Measurements from ENCODE around the gene NUP42. TPM values are rescaled to one million over a fixed set of nuclear protein-coding genes. Genes with fewer than 3 reads are reported as not detected.
A peak's percentile ranks its signal among the peaks of the same experiment; 100 is the strongest.

NUP42 gene, protein sequence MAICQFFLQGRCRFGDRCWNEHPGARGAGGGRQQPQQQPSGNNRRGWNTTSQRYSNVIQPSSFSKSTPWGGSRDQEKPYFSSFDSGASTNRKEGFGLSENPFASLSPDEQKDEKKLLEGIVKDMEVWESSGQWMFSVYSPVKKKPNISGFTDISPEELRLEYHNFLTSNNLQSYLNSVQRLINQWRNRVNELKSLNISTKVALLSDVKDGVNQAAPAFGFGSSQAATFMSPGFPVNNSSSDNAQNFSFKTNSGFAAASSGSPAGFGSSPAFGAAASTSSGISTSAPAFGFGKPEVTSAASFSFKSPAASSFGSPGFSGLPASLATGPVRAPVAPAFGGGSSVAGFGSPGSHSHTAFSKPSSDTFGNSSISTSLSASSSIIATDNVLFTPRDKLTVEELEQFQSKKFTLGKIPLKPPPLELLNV
- 10 to 100 TPM; 27.6 to 47.0 (median 38.3) TPM for total RNA-seq

DNA sequence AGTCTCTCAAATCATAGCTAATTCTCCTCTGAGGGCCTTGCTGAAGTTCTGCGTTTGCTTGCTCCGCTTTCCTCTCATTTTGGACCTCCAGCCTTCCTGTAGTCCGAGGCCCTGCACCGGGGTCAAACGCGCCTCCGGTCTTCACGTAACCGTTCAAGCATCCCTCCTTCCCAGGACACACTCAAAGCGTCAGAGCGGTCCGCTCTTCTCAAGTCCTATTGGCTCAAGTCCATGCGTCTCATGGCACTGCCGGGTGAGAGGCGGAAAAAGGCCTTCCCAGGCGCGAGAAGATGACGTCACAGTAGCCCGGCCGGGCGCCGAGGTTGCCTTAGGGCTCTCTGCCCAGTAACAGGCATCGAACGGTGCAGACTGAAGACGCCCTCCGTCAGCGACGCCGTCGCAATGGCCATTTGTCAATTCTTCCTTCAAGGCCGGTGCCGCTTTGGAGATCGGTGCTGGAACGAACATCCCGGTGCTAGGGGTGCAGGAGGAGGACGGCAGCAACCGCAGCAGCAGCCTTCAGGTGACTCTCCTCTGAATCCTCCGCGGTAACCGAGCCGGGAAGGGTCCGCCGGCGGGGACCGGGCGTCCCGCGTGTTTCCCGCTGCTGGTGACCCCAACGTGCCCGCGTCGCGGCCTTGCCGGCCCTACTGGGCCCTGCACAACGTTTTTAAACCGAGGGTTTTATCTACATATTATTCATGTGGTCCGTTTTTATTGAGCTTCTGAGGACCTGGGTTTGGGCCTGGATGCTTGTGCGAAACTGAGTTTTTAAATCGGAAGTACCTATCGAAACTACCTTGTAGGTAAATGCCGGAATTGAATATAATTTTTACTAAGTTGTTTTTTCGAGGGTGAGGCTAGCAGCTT, at the start of gene NUP42:
TSS of gene NUP42 (plus strand) at position 365 of the 870 bp plus-strand sequence. CDS start at position 403, 38 bp downstream.
- Histone ChIP-seq H3K4me1 (peaks cover 8 to 30% (median 16%) of the 10 kb centered on the region in 4 donors), H3K36me3 (peaks cover 0 to 16% (median 8%) of the 10 kb centered on the region in 4 donors), H3K27ac (peak within 1 kb of the TSS; percentile 96 to 97 (median 96)), H3K4me3 (peak within 1 kb of the TSS; percentile 71 to 90 (median 83)), H3K9me3 (no peaks in the 10 kb centered on the region), H3K27me3 (no peaks in the 10 kb centered on the region)
- WGBS, 2 donors (ENCODE audit: low coverage in 1 of 2), result 0% methylated on average over 1 to 56 of the region's 63 CpGs
- TF ChIP-seq POLR2AphosphoS5 (IDR thresholded peaks at IDR 0.05) (peak; percentile 94 to 95 (median 95)), POLR2A (IDR thresholded peaks at IDR 0.05) (peak; percentile 84)
- TF ChIP-seq, protein P1, sequence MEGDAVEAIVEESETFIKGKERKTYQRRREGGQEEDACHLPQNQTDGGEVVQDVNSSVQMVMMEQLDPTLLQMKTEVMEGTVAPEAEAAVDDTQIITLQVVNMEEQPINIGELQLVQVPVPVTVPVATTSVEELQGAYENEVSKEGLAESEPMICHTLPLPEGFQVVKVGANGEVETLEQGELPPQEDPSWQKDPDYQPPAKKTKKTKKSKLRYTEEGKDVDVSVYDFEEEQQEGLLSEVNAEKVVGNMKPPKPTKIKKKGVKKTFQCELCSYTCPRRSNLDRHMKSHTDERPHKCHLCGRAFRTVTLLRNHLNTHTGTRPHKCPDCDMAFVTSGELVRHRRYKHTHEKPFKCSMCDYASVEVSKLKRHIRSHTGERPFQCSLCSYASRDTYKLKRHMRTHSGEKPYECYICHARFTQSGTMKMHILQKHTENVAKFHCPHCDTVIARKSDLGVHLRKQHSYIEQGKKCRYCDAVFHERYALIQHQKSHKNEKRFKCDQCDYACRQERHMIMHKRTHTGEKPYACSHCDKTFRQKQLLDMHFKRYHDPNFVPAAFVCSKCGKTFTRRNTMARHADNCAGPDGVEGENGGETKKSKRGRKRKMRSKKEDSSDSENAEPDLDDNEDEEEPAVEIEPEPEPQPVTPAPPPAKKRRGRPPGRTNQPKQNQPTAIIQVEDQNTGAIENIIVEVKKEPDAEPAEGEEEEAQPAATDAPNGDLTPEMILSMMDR (IDR thresholded peaks at IDR 0.05), result no peak
- intact Hi-C loops (cut with DNase I; ENCODE audit: low total_unique reads) (loop anchor here (5.0 to 10.0 kb wide), 2 partner anchors 63 to 75 kb away; partner anchors contain the start of genes GPNMB and KLHL7), in situ Hi-C loops (cut with MboI; ENCODE audit: low pct_ligation_motif_present in 1 of 4, low pct_unique_long_range_greater_than_20kb in 1 of 4, low sequenced_read_pairs in 3 of 4) (loop anchor here in 2 of 4 donors (10.0 kb wide), 2 partner anchors 77 to 113 kb away; partner anchors contain the start of genes KLHL7 (in 2 of the 2) and MALSU1 (in 1 of the 2))
- DNase-seq, result peak; percentile 97

DNA sequence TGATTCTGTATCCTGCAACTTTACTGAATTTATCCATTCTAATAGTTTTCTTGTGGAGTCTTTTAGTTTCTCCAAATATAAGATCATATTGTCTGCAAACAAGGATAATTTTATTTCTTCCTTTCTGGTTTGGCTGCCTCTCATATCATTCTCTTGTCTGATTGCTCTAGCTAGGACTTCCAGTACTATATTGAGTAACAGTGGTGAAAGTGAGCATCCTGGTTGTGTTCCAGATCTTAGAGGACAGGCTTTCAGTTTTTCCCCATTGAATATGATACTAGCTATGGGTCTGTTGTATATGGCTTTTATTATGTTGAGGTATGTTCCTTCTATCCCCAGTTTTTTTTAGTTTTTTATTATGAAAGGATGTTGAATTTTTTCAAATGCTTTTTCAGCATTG, 48.1 kb upstream of the NUP42 start:
- in situ Hi-C loops (cut with MboI; ENCODE audit: low pct_ligation_motif_present in 1 of 4, low pct_unique_long_range_greater_than_20kb in 1 of 4, low sequenced_read_pairs in 3 of 4), result no loop called here
- Histone ChIP-seq H3K27me3 (no peaks in the 10 kb centered on the region), H3K9me3 (no peaks in the 10 kb centered on the region), H3K4me3 (no peak overlapping the region), H3K4me1 (no peaks in the 10 kb centered on the region), H3K27ac (no peak overlapping the region), H3K36me3 (peaks cover 0 to 7% (median 0%) of the 10 kb centered on the region in 4 donors)
- TF ChIP-seq POLR2AphosphoS5 (IDR thresholded peaks at IDR 0.05) (no peak), POLR2A (IDR thresholded peaks at IDR 0.05) (no peak)
- intact Hi-C loops (cut with DNase I; ENCODE audit: low total_unique reads), result no loop called here
- DNase-seq, result no peak

DNA sequence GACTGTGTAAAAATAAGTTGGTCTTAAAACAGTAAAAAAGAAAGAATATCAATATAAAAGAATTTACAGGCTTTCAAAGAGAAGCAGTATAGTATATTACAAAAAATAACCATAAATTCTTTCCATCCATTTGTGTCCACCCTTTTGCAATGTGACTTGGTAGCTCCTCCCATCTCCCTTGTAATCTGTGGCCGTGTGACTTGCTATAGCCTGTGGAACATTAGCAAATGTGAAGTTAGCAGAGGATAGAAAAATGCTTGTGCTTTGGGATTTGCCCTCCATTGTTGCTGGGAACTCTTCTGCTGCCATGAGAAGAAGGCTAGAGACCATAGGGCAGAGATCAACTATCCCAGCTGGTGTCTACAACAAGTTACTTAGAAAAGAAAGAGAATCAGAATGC, 46.1 kb upstream of the NUP42 start:
- no peak overlapping the region for H3K27ac ChIP-seq
- H3K4me1 ChIP-seq, result no peaks in the 10 kb centered on the region
- intact Hi-C loops (cut with DNase I; ENCODE audit: low total_unique reads), result no loop called here
- no peaks in the 10 kb centered on the region for H3K9me3 ChIP-seq
- WGBS, 2 donors (ENCODE audit: low coverage in 1 of 2), result 81% methylated on average over 1 of the region's 1 CpG; no CpG with 5 or more reads in 1 of the 2 donors
- H3K36me3 ChIP-seq, result peaks cover 0 to 2% (median under 1%) of the 10 kb centered on the region in 4 donors
- TF ChIP-seq, protein P1 (IDR thresholded peaks at IDR 0.05), result no peak
- no peak for TF ChIP-seq POLR2AphosphoS5 (IDR thresholded peaks at IDR 0.05)
- TF ChIP-seq POLR2A (IDR thresholded peaks at IDR 0.05), result no peak
- no peak for DNase-seq
- in situ Hi-C loops (cut with MboI; ENCODE audit: low pct_ligation_motif_present in 1 of 4, low pct_unique_long_range_greater_than_20kb in 1 of 4, low sequenced_read_pairs in 3 of 4), result no loop called here
- no peak overlapping the region for H3K4me3 ChIP-seq
- no peaks in the 10 kb centered on the region for H3K27me3 ChIP-seq

DNA sequence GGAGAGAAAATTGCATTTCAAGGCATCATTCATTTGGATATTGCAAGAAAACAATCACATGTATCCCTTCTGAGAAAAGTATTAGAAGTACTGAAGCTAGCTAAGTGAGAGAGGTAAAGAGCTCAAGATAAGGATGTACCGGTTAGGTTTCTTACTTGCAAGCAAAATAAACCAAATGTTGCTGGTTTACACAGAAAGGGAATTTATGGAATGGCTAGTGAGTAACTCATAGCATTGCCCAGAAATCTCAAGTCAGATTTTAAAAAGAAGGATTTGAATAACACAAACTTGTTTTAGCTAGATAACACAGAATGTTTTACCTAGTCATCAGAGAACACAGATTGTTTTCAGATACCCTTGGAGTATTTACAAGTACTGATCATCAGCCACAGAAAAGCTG, 45.6 kb upstream of the NUP42 start:
- Histone ChIP-seq H3K4me1 (no peaks in the 10 kb centered on the region), H3K27me3 (no peaks in the 10 kb centered on the region), H3K4me3 (no peak overlapping the region), H3K27ac (no peak overlapping the region), H3K9me3 (no peaks in the 10 kb centered on the region), H3K36me3 (peaks cover 0 to 7% (median 2%) of the 10 kb centered on the region in 4 donors)
- no peak for TF ChIP-seq POLR2A (IDR thresholded peaks at IDR 0.05)
- TF ChIP-seq, protein P1 (IDR thresholded peaks at IDR 0.05), result no peak
- no peak for TF ChIP-seq EP300 (IDR thresholded peaks at IDR 0.05; ENCODE audit: low read depth)
- no peak for TF ChIP-seq POLR2AphosphoS5 (IDR thresholded peaks at IDR 0.05)
- intact Hi-C loops (cut with DNase I; ENCODE audit: low total_unique reads), result no loop called here
- WGBS, 2 donors (ENCODE audit: low coverage in 1 of 2), result 89 to 100% methylated on average over 1 of the region's 1 CpG
- in situ Hi-C loops (cut with MboI; ENCODE audit: low pct_ligation_motif_present in 1 of 4, low pct_unique_long_range_greater_than_20kb in 1 of 4, low sequenced_read_pairs in 3 of 4), result no loop called here
- DNase-seq, result no peak
